Measurements from ENCODE around the gene FAM171A2.

DNA sequence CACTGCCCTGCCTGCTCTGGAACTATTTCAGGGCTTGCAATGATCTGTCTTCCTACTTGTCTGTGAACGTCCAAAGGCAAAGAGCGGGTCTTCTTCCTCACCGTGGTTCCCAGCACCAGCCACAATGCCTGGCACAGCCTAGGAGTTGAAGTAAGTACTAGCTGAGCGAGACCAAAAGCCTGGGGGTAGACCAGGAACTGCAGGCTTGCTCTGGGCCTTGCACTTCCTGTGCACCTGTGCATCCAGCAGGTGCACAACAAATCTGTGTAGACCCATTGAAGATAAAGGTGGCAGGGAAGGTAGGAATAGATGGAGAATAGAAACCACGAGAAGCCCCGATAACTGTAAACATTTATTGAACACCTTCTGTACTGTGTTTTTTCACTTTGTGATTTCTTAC is 4.6 kb downstream of the FAM171A2 start:
- TF ChIP-seq POLR2A (IDR thresholded peaks at IDR 0.05) = no peak
- no peak for TF ChIP-seq CTCF (IDR thresholded peaks at IDR 0.05)
- no peak for TF ChIP-seq POLR2AphosphoS5 (IDR thresholded peaks at IDR 0.05)
